NAMALWA (cell line): ENCODE data around the gene TBC1D22B.

Source experiments
- DNase-seq: peaks from one replicate; pipeline ENCODE4 v3.0.0-alpha.2; 2015; ENCODE audit warnings: low spot score

Gene TBC1D22B, protein sequence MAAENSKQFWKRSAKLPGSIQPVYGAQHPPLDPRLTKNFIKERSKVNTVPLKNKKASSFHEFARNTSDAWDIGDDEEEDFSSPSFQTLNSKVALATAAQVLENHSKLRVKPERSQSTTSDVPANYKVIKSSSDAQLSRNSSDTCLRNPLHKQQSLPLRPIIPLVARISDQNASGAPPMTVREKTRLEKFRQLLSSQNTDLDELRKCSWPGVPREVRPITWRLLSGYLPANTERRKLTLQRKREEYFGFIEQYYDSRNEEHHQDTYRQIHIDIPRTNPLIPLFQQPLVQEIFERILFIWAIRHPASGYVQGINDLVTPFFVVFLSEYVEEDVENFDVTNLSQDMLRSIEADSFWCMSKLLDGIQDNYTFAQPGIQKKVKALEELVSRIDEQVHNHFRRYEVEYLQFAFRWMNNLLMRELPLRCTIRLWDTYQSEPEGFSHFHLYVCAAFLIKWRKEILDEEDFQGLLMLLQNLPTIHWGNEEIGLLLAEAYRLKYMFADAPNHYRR

DNA sequence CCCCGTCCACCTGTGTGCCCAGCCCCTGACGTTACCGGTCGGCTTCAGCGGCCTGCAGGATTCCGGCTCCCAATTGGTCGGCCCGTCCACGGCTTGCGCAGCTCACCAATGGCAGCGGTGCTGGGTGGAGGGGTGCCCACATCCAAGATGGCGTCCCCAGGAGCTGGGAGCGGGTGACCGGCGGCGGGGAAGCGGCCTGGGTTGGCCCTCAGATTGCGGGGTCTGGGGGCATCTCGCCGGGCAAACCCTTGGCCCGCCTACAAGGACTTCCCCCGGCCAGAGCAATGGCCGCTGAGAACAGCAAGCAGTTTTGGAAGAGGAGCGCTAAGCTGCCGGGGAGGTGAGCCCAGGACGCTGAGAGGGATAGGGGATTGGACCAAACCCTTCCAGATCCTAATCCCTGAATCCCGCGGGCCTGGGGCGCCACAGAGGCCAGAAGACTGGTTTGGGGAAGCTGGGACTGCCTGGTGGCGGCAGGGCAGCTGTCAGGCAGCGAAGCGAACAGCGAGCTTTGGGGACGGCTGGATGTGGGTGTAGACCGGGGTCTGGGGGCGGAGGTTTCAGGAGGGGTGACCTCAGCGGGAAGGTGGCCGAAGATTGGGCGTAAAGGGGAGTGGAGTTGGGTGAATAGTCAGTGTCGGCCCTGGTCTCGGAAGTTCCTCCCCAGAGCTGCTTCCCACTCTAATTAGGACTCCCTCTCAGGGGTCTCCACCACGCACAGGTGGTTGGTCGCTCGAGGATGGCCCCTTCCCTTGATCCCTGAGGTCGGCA is at the start of gene TBC1D22B, which contains the start of gene TMEM217:
TSS of gene TBC1D22B (plus strand) at position 139 of the 771 bp plus-strand sequence. CDS start at position 285, 146 bp downstream.
TSS of gene TMEM217 (minus strand) at position 511 of the 771 bp plus-strand sequence. CDS start 39,114 bp downstream, outside the sequence.
- peak; percentile 96 for DNase-seq

DNA sequence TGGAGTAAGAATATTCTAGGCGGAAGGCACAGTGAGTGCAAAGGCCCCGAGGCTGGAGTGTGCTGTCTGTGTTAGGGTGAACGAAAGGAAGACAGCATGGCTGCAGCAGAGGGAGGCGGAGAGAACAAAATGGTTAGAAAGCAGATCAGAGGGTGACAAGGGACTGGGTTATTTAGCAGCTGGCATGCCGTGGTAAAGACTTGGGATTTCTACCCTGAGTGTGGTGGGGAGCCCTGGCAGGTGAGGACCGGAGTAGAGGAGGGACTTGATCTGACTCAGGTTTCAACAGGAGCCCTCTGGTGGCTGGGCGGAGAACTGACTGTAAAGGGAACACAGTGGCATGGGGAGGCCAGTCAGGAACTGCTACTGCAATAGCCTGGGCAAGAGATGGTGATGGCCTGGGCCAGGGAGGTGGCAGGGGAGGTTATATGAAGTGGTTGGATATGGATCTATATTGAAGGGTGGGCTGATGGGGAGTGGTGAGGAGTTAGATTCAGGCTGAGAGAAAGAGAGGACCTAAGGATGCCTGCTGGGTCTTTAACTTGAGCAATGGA is 49.6 kb upstream of the TBC1D22B start:
- DNase-seq: peak; percentile 91

DNA sequence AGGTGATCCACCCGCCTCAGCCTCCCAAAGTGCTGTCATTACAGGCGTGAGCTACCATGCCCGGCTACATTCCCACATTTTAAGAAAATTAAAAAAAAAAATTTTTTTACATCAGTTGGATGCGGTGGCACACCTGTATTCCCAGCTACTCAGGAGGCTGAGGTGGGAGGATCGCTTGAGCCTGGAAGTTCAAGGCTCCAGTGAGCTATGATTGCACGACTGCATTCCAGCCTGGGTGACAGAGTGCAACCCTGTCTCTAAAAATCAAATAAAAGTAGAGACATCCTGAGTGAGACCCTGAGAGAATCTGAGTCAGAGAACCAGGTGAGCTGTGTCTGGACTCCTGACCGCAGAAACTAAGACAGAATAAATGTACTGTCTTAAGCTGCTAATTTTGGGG is 48.8 kb upstream of the TBC1D22B start:
- DNase-seq: no peak

DNA sequence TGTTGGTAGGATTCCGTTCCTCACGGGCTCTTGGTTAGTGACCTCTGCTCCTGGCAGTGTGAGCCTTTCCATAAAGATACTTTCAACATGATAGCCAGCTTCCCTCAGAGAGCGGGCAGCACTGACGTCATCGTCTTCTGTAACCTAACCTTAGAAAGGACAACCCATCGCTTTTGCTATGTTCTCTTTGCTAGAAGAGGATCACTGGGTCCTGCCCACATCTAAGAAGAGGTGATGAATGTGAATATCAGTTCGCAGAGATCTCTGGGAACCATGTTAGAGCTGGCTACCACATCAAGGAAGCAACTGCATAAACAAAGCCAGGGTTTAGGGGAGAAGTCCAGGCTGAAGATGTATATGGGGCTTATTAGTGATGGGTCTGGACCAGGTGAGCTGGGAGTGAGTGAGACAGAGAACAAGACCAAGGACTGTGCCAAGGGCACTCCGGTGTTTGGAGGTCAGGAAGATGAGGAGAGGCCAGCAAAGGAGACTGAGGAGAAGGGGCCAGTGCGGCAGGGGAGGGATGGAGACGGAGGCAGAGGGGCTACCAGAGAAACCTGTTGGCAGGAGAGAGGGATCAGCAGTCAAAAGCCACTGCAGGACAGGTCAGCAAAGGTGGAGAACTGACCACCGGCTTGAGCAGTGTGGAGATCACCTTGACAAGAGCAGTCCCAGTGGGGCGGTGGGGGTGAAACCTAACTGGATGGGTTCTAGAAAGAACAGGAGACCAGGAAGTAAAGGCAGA is 47.9 kb upstream of the TBC1D22B start:
- no peak for DNase-seq

- peak; percentile 88 for DNase-seq
Measured at GRCh38 chr6:37210313-37210968, 47.1 kb upstream of the TBC1D22B start.

DNA sequence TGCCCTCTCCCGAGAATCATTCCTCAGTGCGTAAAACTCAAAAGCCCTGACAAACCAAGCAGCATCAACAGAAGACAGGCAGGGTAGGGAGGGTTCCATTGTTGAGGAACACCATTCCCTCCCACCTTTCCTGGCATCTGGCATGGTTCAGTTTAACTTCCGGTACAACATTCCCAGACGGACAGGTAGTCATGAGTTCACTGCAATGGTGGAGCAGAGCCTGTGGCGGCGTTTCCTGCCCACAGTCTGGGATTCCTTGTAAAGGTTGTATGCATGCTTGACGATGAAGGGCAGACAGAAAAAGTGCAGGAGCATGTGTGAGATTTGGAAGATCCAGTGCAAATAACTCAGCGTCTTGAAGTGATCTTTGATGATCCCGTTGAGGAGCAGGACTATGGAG is 45.3 kb upstream of the TBC1D22B start:
- DNase-seq: no peak

DNA sequence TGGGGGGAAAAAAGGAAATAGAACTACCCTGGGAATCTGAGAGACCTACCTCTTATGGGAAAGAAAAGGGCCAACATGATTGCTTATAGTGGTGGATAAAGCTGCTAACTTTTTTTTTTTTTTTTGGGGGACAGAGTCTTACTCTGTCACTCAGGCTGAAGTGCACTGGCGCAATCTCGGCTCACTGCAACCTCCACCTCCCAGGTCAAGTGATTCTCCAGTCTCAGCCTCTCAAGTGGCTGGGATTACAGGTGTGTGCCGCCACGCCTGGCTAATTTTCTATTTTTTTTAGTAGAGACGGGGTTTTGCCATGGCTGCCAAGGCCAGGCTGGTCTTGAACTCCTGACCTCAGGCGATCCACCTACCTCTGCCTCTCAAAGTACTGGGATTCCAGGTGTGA is 39.5 kb upstream of the TBC1D22B start:
- no peak for DNase-seq

GRCh38 chr6:37218511-37218910 is 39.1 kb upstream of the TBC1D22B start:
- no peak for DNase-seq

GRCh38 chr6:37221585-37222124 is 35.9 kb upstream of the TBC1D22B start:
- no peak for DNase-seq

GRCh38 chr6:37222125-37222967 is 35.2 kb upstream of the TBC1D22B start:
- DNase-seq: peak; percentile 94

GRCh38 chr6:37222992-37223391 is 34.6 kb upstream of the TBC1D22B start:
- no peak for DNase-seq

DNA sequence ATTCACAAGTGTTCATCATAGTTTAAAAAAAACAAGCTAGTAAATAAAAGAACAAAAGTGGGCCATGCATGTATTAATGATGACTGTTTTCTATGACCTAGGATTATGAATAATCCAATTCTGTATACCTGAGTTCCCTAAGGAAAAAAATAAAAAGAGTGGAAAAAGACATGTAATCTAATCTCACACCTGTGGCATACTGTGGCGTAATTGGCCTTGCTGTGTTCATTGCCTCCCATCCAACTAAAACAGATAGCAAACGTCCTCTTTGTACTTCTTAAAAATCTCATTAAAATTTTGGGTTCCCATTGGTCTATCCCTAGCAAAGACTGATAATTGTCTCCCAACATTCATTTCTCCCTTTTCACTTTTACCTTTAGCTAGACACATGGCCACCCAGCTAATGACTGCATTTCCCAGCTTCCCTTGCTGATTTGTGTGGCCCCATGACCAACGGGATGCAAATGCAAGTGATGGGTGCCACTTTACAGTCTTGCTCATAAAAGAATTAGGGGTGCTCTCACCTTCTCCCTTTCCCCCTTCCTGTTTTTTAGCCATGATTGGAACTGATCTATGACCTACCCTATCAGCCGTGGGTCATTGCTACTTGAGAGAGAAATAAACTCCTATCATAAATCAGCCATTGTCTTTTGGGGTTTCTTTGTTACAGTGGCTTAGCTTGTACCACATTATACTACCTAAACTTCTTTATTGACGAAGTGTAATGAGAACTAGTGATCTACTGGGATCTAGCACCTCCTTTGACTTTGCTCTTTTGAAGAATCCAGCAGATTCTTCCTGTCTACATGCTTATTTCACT is 32.0 kb upstream of the TBC1D22B start:
- no peak for DNase-seq

DNA sequence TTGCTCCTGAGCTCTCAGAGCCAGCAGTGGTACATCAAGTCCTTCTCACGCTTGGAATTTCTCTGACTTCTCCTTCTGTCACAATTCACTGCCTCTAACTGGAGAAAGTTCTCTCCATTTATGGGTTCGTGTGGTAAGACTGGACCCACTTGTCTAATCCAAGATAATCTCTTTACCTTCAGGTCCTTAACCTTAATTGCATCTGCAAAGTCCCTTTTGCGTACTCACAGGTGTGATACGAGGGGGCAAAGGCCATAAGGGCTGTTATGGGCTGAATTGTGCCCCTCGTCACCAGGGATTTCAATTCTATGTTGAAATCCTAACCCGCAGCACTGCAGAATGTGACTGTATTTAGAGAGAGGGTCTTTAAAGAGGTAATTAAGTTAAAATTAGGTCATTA is 27.5 kb upstream of the TBC1D22B start:
- no peak for DNase-seq

DNA sequence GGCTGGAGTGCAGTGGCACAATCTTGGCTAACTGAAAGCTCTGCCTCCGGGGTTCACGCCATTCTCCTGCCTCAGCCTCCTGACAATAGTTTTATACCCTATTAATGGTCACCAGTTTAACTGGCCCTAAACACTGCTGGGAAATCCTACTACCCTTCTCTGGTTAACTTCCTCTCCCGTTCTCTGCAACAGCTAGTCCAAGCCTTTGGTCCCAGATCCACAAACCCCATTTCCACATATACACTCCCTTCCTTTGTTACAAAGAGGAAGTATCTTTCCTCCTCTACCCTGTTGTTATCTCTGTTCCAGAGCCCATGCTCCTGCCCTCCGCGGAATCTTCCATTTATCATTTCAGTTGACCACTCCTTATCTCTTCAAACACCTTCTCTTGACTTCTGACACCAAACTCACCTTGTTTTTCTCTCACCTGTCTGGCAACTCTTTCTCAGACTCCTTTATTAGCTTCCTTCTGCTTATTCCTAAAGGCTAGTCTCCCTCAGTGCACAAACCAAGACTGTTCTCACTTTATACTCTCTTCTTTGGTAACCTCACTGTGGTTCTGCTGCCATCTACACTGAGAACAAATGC is 25.0 kb upstream of the TBC1D22B start:
- no peak for DNase-seq

DNA sequence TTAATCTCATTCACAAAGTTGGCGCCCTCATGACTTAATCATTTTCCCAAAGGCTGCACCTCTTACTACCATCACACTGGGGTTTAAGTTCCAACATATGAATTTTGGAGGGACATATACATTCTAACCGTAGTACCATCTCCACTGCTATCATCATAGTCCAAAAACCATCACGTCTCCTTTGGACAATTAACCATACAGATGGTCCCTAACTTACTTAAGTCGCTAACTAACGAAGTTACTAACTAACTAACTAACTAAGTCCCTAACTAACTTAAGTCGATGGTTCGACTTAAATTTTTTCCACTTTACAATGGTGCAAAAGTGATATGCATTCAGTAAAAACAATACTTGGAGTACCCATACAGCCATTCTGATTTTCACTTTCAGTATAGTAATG is 24.0 kb upstream of the TBC1D22B start:
- DNase-seq: no peak

DNA sequence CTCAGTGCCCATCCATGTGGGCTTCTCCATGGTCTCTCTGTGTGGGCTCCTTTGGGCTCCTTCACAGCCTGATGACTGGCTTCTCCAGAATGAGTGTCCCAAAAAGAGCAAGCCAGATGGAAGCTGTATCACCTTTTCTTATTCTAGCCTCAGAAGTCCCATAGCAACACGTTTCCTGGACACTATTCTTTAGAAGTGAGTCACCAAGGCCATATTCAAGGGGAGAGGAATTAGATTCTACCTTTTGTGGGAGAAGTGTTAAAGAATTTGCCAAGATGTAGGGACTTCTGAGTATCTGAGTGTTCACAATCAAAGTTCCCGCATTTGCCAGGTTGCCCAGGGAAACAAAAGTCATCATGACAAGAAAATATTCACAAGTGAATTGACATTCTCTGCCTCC is 20.7 kb upstream of the TBC1D22B start:
- no peak for DNase-seq

GRCh38 chr6:37237789-37238188 is 19.8 kb upstream of the TBC1D22B start:
- DNase-seq: no peak

GRCh38 chr6:37238381-37238780 is 19.2 kb upstream of the TBC1D22B start:
- DNase-seq: no peak

DNA sequence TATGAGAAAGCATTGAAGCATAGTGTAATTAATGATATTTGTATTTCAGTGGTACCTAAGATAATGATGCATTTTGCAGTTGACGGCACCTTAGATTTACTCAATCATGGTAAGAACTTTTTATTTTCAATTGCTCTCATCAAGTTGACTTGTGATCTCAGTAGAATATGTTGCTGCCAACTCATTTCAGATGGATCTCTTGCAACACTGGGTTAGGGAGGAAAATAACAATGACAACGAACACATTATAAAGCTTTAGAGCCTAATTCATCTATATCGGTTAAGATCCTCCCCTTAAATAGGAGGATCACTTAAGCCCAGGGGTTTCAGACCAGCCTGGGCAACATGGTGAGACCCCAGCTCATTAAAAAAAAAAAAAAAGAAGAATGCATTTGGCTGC is 18.0 kb upstream of the TBC1D22B start:
- DNase-seq: no peak
